HEK293 (cell line): Measurements from ENCODE around the gene CELA2A.
"Not testable (repeated sequence)": the region's sequence is repeated elsewhere in the genome, so short reads cannot be mapped to it uniquely, and the experiment has no call there.

Experiments used
- CTCF ChIA-PET: fragments of 350-600 bp; formaldehyde crosslinking; extraction: SDS; loops from one replicate; lab custom pipeline; 2021; ENCODE audit warnings: antibody characterized with exemption; lab: Yijun Ruan, JAX
- POLR2A ChIA-PET: fragments of 300-600 bp; formaldehyde crosslinking; extraction: SDS; loops from one replicate; lab custom pipeline; 2020; ENCODE audit warnings: antibody characterized with exemption, inconsistent platforms; lab: Yijun Ruan, JAX
- H3K27ac ChIP-seq: fragments of 200-500 bp; sonication (Bioruptor generic); 2 replicates; pipeline ENCODE4 v1.5.1; 2014; ENCODE audit warnings: low read depth, low read length, control low read depth, inconsistent platforms; ENCODE audit errors: extremely low read depth
- H3K36me3 ChIP-seq, 2 experiments: fragments of 200-500 bp in 1 of 2; sonication (Bioruptor generic) in 1 of 2; 1 replicate in 1 of 2; 2 replicates in 1 of 2; pipeline ENCODE4 v1.5.1; 2014 to 2017; ENCODE audit warnings: inconsistent platforms in 2 of 2, low read length in 2 of 2; ENCODE audit not compliant: control insufficient read depth in 2 of 2, insufficient read depth in 1 of 2
- H3K4me1 ChIP-seq: fragments of 200-500 bp; sonication (Bioruptor generic); 2 replicates; pipeline ENCODE4 v1.5.1; 2014; ENCODE audit warnings: mild to moderate bottlenecking, low read length, inconsistent platforms; ENCODE audit not compliant: control insufficient read depth, insufficient read depth
- H3K4me3 ChIP-seq: 2 replicates; pipeline ENCODE4 v1.5.1; 2011; ENCODE audit warnings: low read depth, mild to moderate bottlenecking, control low read depth, low read length, moderate library complexity
- H3K9me3 ChIP-seq: fragments of 200-500 bp; sonication (Bioruptor generic); 2 replicates; pipeline ENCODE4 v1.5.1; 2014; ENCODE audit warnings: low read depth, low read length, inconsistent platforms; ENCODE audit not compliant: control insufficient read depth, insufficient read depth
- INSM2 ChIP-seq: fragments of 450-650 bp; formaldehyde crosslinking; IDR thresholded peaks from 2 replicates; pipeline ENCODE4 v1.5.1; 2016; ENCODE audit warnings: missing biosample characterization, missing genetic modification characterization
- KLF7 ChIP-seq: fragments of 450-650 bp; formaldehyde crosslinking; IDR thresholded peaks from 2 replicates; pipeline ENCODE4 v1.5.1; 2016; ENCODE audit warnings: missing biosample characterization, missing genetic modification characterization, borderline replicate concordance
- MEIS1 ChIP-seq: sonication (generic); formaldehyde crosslinking; IDR thresholded peaks from 2 replicates; pipeline ENCODE4 v1.8.1; 2022; ENCODE audit warnings: missing genetic modification reagents, mild to moderate bottlenecking, borderline replicate concordance
- PBX3 ChIP-seq: sonication (generic); formaldehyde crosslinking; IDR thresholded peaks from 2 replicates; pipeline ENCODE4 v1.8.1; 2022; ENCODE audit warnings: mild to moderate bottlenecking, moderate library complexity, missing genetic modification reagents
- WT1 ChIP-seq: fragments of 450-650 bp; formaldehyde crosslinking; IDR thresholded peaks from 2 replicates; pipeline ENCODE4 v1.5.1; 2016; ENCODE audit warnings: missing biosample characterization, missing genetic modification characterization
- ZBTB49 ChIP-seq: fragments of 450-650 bp; formaldehyde crosslinking; IDR thresholded peaks from 2 replicates; pipeline ENCODE4 v1.5.1; 2016; ENCODE audit warnings: missing biosample characterization, missing genetic modification characterization, low read depth
- ZEB2 ChIP-seq: fragments of 450-650 bp; formaldehyde crosslinking; IDR thresholded peaks from 2 replicates; pipeline ENCODE4 v1.5.1; 2016; ENCODE audit warnings: missing biosample characterization, missing genetic modification characterization
- ZFHX2 ChIP-seq: fragments of 450-650 bp; formaldehyde crosslinking; conservative IDR thresholded peaks from 2 replicates; pipeline ENCODE4 v1.5.1; 2016; ENCODE audit warnings: missing biosample characterization, missing genetic modification characterization
- ZFP41 ChIP-seq: fragments of 450-650 bp; formaldehyde crosslinking; IDR thresholded peaks from 2 replicates; pipeline ENCODE4 v1.5.1; 2016; ENCODE audit warnings: missing biosample characterization, missing genetic modification characterization, borderline replicate concordance
- ZNF114 ChIP-seq: fragments of 450-650 bp; formaldehyde crosslinking; IDR thresholded peaks from 2 replicates; pipeline ENCODE4 v1.5.0; 2017; ENCODE audit warnings: missing biosample characterization, missing genetic modification characterization
- ZNF138 ChIP-seq: fragments of 450-650 bp; formaldehyde crosslinking; IDR thresholded peaks from 2 replicates; pipeline ENCODE4 v1.5.1; 2016; ENCODE audit warnings: missing biosample characterization, missing genetic modification characterization, borderline replicate concordance
- ZNF214 ChIP-seq: fragments of 450-650 bp; formaldehyde crosslinking; IDR thresholded peaks from 2 replicates; pipeline ENCODE4 v1.5.1; 2017; ENCODE audit warnings: missing biosample characterization, mild to moderate bottlenecking, missing genetic modification characterization, borderline replicate concordance
- ZNF23 ChIP-seq: fragments of 450-650 bp; formaldehyde crosslinking; IDR thresholded peaks from 2 replicates; pipeline ENCODE4 v1.5.1; 2016; ENCODE audit warnings: missing biosample characterization, missing genetic modification characterization, borderline replicate concordance
- ZNF274 ChIP-seq, 2 experiments: fragments of 200-500 bp in 1 of 2; fragments of 450-650 bp in 1 of 2; sonication (Bioruptor generic) in 1 of 2; formaldehyde crosslinking in 1 of 2; IDR thresholded peaks; 2 replicates each; pipeline versions ENCODE4 v1.5.1 to v1.6.1; 2014 to 2016; ENCODE audit warnings: borderline replicate concordance in 1 of 2, inconsistent platforms in 1 of 2, low read length in 1 of 2, missing biosample characterization in 1 of 2, missing genetic modification characterization in 1 of 2
- ZNF292 ChIP-seq: fragments of 450-650 bp; formaldehyde crosslinking; IDR thresholded peaks from 2 replicates; pipeline ENCODE4 v1.5.1; 2016; ENCODE audit warnings: low read depth, missing biosample characterization, missing genetic modification characterization, borderline replicate concordance
- ZNF335 ChIP-seq: fragments of 450-650 bp; formaldehyde crosslinking; conservative IDR thresholded peaks from 2 replicates; pipeline ENCODE4 v1.5.1; 2016; ENCODE audit warnings: missing biosample characterization, missing genetic modification characterization
- ZNF37A ChIP-seq: fragments of 450-650 bp; IDR thresholded peaks from 2 replicates; pipeline ENCODE4 v1.5.1; 2018; ENCODE audit warnings: missing biosample characterization, missing genetic modification characterization
- ZNF449 ChIP-seq: fragments of 450-650 bp; formaldehyde crosslinking; IDR thresholded peaks from 2 replicates; pipeline ENCODE4 v1.5.1; 2017; ENCODE audit warnings: missing biosample characterization, mild to moderate bottlenecking, missing genetic modification characterization, moderate library complexity
- ZNF654 ChIP-seq: fragments of 450-650 bp; formaldehyde crosslinking; IDR thresholded peaks from 2 replicates; pipeline ENCODE4 v1.5.1; 2016; ENCODE audit warnings: low read depth, missing biosample characterization, missing genetic modification characterization
- ZNF704 ChIP-seq: fragments of 450-650 bp; formaldehyde crosslinking; IDR thresholded peaks from 2 replicates; pipeline ENCODE4 v1.5.1; 2016; ENCODE audit warnings: missing biosample characterization, missing genetic modification characterization
- ZNF843 ChIP-seq: fragments of 450-650 bp; formaldehyde crosslinking; IDR thresholded peaks from 2 replicates; pipeline ENCODE4 v1.5.1; 2016; ENCODE audit warnings: missing biosample characterization, missing genetic modification characterization

CELA2A gene

GRCh38 chr1:15465674-15466073, 9.1 kb downstream of the CELA2A start:
- Histone ChIP-seq H3K4me3 (no peak overlapping the region), H3K27ac (no peak overlapping the region), H3K9me3 (no peaks in the 10 kb centered on the region), H3K36me3 (no peaks in the 10 kb centered on the region), H3K4me1 (peaks cover 3% of the 10 kb centered on the region; the same call in 1 of the 2 replicates)
- TF ChIP-seq MEIS1 (no peak), INSM2 (tag by site-specific recombination) (no peak), ZEB2 (tag by site-specific recombination) (no peak), ZNF335 (tag by site-specific recombination) (no peak), ZNF37A (tag by site-specific recombination) (no peak), ZNF138 (tag by site-specific recombination) (no peak)
- ChIA-PET POLR2A (no interaction called here), CTCF (interaction anchor here (0.6 to 1.3 kb wide), 2 partner anchors 18 to 35 kb away, joined by 3 to 4 read pairs; no protein-coding TSS in a partner anchor)

GRCh38 chr1:15466955-15467625, 10.6 kb downstream of the CELA2A start:
- not testable (repeated sequence) for H3K4me3 ChIP-seq
- CTCF ChIA-PET = interaction anchor here (1.1 kb wide), 1 partner anchor 35 kb away, joined by 4 read pairs; no protein-coding TSS in a partner anchor

GRCh38 chr1:15468145-15468544, 11.6 kb downstream of the CELA2A start:
- ChIA-PET POLR2A (no interaction called here), CTCF (no interaction called here)
- H3K9me3 ChIP-seq = no peaks in the 10 kb centered on the region
- no peak overlapping the region for H3K27ac ChIP-seq
- TF ChIP-seq ZNF274 (IDR thresholded peaks at IDR 0.05; ENCODE audit: low read length) = no peak
- no peak for TF ChIP-seq ZNF274 (tag by site-specific recombination; IDR thresholded peaks at IDR 0.05; ENCODE audit: borderline replicate concordance)
- TF ChIP-seq ZNF704 = no peak
- TF ChIP-seq PBX3 (CRISPR knock-in tag) = no peak
- TF ChIP-seq ZFHX2 (tag by site-specific recombination) = no peak
- no peak for TF ChIP-seq ZNF449 (tag by site-specific recombination)
- no peak for TF ChIP-seq ZNF654
- no peak for TF ChIP-seq ZNF214 (tag by site-specific recombination)
- no peak for TF ChIP-seq WT1
- no peak for TF ChIP-seq ZBTB49 (tag by site-specific recombination)
- no peak for TF ChIP-seq ZNF292 (tag by site-specific recombination)
- TF ChIP-seq ZFP41 = no peak
- TF ChIP-seq ZNF843 (tag by site-specific recombination) = no peak
- no peak for TF ChIP-seq ZNF114 (tag by site-specific recombination)
- no peak for TF ChIP-seq ZNF23 (tag by site-specific recombination)
- no peak for TF ChIP-seq KLF7
- H3K4me1 ChIP-seq = peaks cover 3% of the 10 kb centered on the region; the same call in 1 of the 2 replicates
- H3K4me3 ChIP-seq = no peak overlapping the region
- no peaks in the 10 kb centered on the region for H3K36me3 ChIP-seq

More at GRCh38 chr1:15466955-15467625, 10.6 kb downstream of the CELA2A start:
- H3K27ac ChIP-seq, H3K4me1 ChIP-seq, H3K9me3 ChIP-seq, POLR2A ChIA-PET, H3K36me3 ChIP-seq: not testable (repeated sequence)
